Lower leg skin (tissue), 3 donors: ENCODE measurements around the gene TMCC1.

Source experiments
- CTCF ChIP-seq, 3 donors: fragments of 450-650 bp; IDR thresholded peaks; one replicate each; pipeline ENCODE4 v1.5.1; 2016; ENCODE audit warnings: antibody characterized with exemption in 3 of 3, mild to moderate bottlenecking in 3 of 3, moderate library complexity in 2 of 3
- POLR2A ChIP-seq, 2 donors: fragments of 450-650 bp; IDR thresholded peaks; one replicate each; pipeline ENCODE4 v1.6.1; 2016 to 2017; ENCODE audit warnings: antibody characterized with exemption in 2 of 2, mild to moderate bottlenecking in 1 of 2, moderate library complexity in 1 of 2

DNA sequence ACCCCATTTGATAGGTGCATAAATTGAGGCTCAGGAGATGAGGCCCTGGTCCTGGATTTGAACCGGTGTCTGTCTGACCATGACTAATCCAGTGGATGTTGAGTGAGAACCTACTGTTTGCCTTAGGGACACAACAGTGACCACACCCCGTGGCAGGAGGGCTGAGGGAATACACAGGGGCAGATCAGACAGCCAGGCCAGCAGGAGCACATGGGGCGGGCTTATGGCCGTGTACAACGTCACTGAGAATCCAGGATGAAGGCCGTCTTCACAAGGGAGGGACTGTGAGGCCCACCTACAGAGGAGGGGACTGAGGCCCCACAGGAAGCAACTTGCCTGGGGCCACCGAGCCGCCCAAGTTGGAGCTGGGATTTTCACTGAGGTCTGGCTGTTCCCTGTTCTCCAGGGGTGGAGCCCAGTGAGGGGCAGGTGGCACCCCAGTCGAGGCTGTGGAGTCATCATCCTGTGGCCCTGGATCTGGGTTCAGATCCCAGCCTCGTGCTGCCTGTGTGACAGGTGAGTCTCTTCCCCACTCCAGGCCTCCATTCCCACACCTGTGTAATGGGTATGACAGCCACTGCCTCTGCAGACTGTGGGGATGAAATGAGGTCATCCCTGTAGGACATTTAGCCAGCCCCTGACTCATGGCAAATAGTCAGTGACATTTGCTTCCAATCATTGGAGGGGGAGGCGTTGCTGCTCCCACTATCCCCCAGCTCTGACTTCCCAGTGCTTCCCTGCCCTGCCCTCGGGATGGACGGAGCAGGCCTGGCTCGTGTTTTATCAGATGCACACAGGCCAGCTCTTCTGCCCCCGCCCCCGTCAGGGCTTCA is 280.8 kb downstream of the TMCC1 start:
- no peak for TF ChIP-seq CTCF (IDR thresholded peaks at IDR 0.05)
- no peak for TF ChIP-seq POLR2A (IDR thresholded peaks at IDR 0.05)
